Measurements from ENCODE around the gene CASQ2.

The CASQ2 gene

GRCh38 chr1:115732316-115732715, 36.2 kb downstream of the CASQ2 start:
- Histone ChIP-seq H3K9me2 (replicated peaks; ENCODE audit: insufficient read depth, low read length) (no peaks in the 10 kb centered on the region), H3K27me3 (replicated peaks; ENCODE audit: insufficient read depth, low read length) (no peaks in the 10 kb centered on the region), H3K27ac (ENCODE audit: low read length) (no peak overlapping the region), H2AFZ (ENCODE audit: low read length) (no peak overlapping the region), H3K4me3 (ENCODE audit: low read length) (no peak overlapping the region), H3K4me1 (ENCODE audit: low read length) (no peaks in the 10 kb centered on the region), H3K4me2 (ENCODE audit: low read depth, low read length) (no peak overlapping the region), H3K79me2 (ENCODE audit: low read length) (no peaks in the 10 kb centered on the region), H3K9me3 (replicated peaks; ENCODE audit: insufficient read depth, low read length) (no peaks in the 10 kb centered on the region), H3K9ac (ENCODE audit: low read length) (no peak overlapping the region), H3F3A (ENCODE audit: insufficient read depth, low read length) (no peaks in the 10 kb centered on the region), H3K36me3 (replicated peaks; ENCODE audit: insufficient read depth, low read length) (no peaks in the 10 kb centered on the region), H4K20me1 (ENCODE audit: insufficient read depth, low read length) (no peaks in the 10 kb centered on the region)
- no peak for TF ChIP-seq EZH2phosphoT487 (IDR thresholded peaks at IDR 0.05; ENCODE audit: low read length)
- TF ChIP-seq CTCF (IDR thresholded peaks at IDR 0.05; ENCODE audit: low read length): no peak
- no peak for TF ChIP-seq EZH2 (optimal IDR thresholded peaks at IDR 0.05; ENCODE audit: low read depth, low read length)
- no peak for DNase-seq

- Histone ChIP-seq H3K9me3 (replicated peaks; ENCODE audit: insufficient read depth, low read length) (no peaks in the 10 kb centered on the region), H4K20me1 (ENCODE audit: insufficient read depth, low read length) (no peaks in the 10 kb centered on the region), H3K4me1 (ENCODE audit: low read length) (no peaks in the 10 kb centered on the region), H3K36me3 (replicated peaks; ENCODE audit: insufficient read depth, low read length) (no peaks in the 10 kb centered on the region), H3K4me3 (ENCODE audit: low read length) (no peak overlapping the region), H3K9me2 (replicated peaks; ENCODE audit: insufficient read depth, low read length) (no peaks in the 10 kb centered on the region), H3K9ac (ENCODE audit: low read length) (no peak overlapping the region), H3K79me2 (ENCODE audit: low read length) (no peaks in the 10 kb centered on the region), H3K27ac (ENCODE audit: low read length) (no peak overlapping the region), H2AFZ (ENCODE audit: low read length) (no peak overlapping the region), H3K27me3 (replicated peaks; ENCODE audit: insufficient read depth, low read length) (no peaks in the 10 kb centered on the region), H3F3A (ENCODE audit: insufficient read depth, low read length) (no peaks in the 10 kb centered on the region), H3K4me2 (ENCODE audit: low read depth, low read length) (no peak overlapping the region)
- no peak for DNase-seq
- TF ChIP-seq EZH2phosphoT487 (IDR thresholded peaks at IDR 0.05; ENCODE audit: low read length): no peak
- TF ChIP-seq CTCF (IDR thresholded peaks at IDR 0.05; ENCODE audit: low read length): no peak
- TF ChIP-seq EZH2 (optimal IDR thresholded peaks at IDR 0.05; ENCODE audit: low read depth, low read length): no peak
Observed at GRCh38 chr1:115729756-115730155, 38.8 kb downstream of the CASQ2 start.

DNA sequence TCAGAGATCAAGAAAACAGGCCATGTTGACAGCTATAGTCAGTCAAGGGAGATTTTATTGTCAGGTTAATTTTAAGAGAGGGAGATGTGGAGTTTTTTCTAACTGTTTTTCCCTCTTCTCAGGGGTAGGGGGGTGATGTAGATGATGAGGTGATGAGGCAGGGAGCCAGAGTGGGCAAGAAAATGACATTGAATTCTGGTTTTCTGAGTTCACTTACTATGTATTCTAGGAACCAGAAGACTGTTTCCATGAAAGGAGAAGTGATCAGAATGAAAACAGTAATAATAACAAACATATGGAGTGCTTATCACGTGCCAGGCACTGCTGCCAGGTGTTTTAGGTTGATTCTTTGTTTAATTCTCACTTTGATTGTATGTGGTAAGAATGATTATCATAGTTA, 40.2 kb downstream of the CASQ2 start:
- no peaks in the 10 kb centered on the region for H3K27me3 ChIP-seq (replicated peaks; ENCODE audit: insufficient read depth, low read length)
- no peaks in the 10 kb centered on the region for H3K36me3 ChIP-seq (replicated peaks; ENCODE audit: insufficient read depth, low read length)
- no peak for DNase-seq
- no peaks in the 10 kb centered on the region for H3K9me3 ChIP-seq (replicated peaks; ENCODE audit: insufficient read depth, low read length)
- H3K79me2 ChIP-seq (ENCODE audit: low read length): no peaks in the 10 kb centered on the region
- no peaks in the 10 kb centered on the region for H4K20me1 ChIP-seq (ENCODE audit: insufficient read depth, low read length)
- no peak overlapping the region for H3K9ac ChIP-seq (ENCODE audit: low read length)
- H3K4me3 ChIP-seq (ENCODE audit: low read length): no peak overlapping the region
- no peaks in the 10 kb centered on the region for H3F3A ChIP-seq (ENCODE audit: insufficient read depth, low read length)
- TF ChIP-seq EZH2 (optimal IDR thresholded peaks at IDR 0.05; ENCODE audit: low read depth, low read length) (no peak), EZH2phosphoT487 (IDR thresholded peaks at IDR 0.05; ENCODE audit: low read length) (no peak)
- H3K4me1 ChIP-seq (ENCODE audit: low read length): no peaks in the 10 kb centered on the region
- no peak overlapping the region for H3K27ac ChIP-seq (ENCODE audit: low read length)
- H2AFZ ChIP-seq (ENCODE audit: low read length): no peak overlapping the region
- H3K9me2 ChIP-seq (replicated peaks; ENCODE audit: insufficient read depth, low read length): no peaks in the 10 kb centered on the region
- H3K4me2 ChIP-seq (ENCODE audit: low read depth, low read length): no peak overlapping the region

DNA sequence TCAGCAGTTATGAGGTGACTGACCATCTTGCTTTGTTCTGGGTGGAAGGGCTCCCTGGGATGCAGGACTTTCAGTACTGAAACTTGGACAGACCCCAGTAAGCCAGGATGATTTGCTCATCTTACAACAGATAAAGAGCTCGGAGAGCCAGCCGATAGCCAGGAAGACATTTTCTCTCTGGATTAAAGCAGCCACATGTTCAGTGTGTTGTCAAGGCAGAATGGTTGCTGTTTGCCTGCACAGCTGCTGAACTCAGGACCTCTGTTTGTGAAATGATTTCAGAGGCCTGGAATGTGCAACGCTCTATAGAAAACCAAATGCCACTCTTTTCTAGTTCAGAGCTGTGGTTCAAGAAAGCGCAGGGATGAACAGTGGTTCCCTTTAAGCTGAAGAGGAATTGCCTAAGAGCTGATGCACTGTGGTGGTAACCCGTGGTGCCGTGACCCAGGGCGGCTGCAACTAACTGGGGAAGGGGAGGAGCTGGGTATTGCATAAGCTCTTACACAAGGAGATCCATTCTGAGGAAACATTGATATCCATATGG, 40.7 kb downstream of the CASQ2 start:
- no peak overlapping the region for H3K4me3 ChIP-seq (ENCODE audit: low read length)
- no peak overlapping the region for H3K4me2 ChIP-seq (ENCODE audit: low read depth, low read length)
- DNase-seq: no peak

More for the DNA sequence above, 40.7 kb downstream of the CASQ2 start:
- Histone ChIP-seq H3K79me2 (ENCODE audit: low read length) (no peaks in the 10 kb centered on the region), H2AFZ (ENCODE audit: low read length) (no peak overlapping the region), H3K9me2 (replicated peaks; ENCODE audit: insufficient read depth, low read length) (no peaks in the 10 kb centered on the region), H3K9ac (ENCODE audit: low read length) (no peak overlapping the region), H4K20me1 (ENCODE audit: insufficient read depth, low read length) (no peaks in the 10 kb centered on the region), H3K9me3 (replicated peaks; ENCODE audit: insufficient read depth, low read length) (no peaks in the 10 kb centered on the region), H3K27ac (ENCODE audit: low read length) (no peak overlapping the region), H3K4me1 (ENCODE audit: low read length) (no peaks in the 10 kb centered on the region), H3K36me3 (replicated peaks; ENCODE audit: insufficient read depth, low read length) (no peaks in the 10 kb centered on the region), H3K27me3 (replicated peaks; ENCODE audit: insufficient read depth, low read length) (no peaks in the 10 kb centered on the region), H3F3A (ENCODE audit: insufficient read depth, low read length) (no peaks in the 10 kb centered on the region)
- TF ChIP-seq EZH2 (optimal IDR thresholded peaks at IDR 0.05; ENCODE audit: low read depth, low read length) (no peak), EZH2phosphoT487 (IDR thresholded peaks at IDR 0.05; ENCODE audit: low read length) (no peak), CTCF (IDR thresholded peaks at IDR 0.05; ENCODE audit: low read length) (no peak)

Data from MM.1S (cell line).